ENCODE results near the gene MOV10L1. TPM values are rescaled to one million over a fixed set of nuclear protein-coding genes. Genes with fewer than 3 reads are reported as not detected.

The MOV10L1 gene
- total and polyA plus RNA-seq, 9 of the 15 experiments (the other 6 are each of a cell fraction or from before 2014, with no cell fraction given): 0.06 to 0.43 (median 0.15) TPM

DNA sequence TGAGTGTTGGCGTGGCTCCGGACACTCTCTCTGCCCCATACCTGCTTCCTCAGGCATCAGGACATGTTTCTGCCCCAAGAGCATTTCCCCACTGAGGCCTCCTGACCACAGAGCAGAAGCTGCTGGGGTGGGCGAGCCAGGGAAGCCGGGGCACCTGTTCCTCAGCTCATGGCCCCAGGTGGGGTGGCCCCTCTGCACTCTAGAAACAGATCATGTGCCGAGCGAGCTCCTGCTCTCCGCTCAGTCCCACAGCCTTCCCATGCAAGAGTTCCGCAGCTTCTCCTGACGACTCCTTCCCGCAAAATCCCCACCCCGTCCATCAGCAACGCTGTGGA, 58.3 kb downstream of the MOV10L1 start:
- H3K9me3 ChIP-seq (replicated peaks; ENCODE audit: control insufficient read depth, insufficient read depth, low read depth, low read length): no peaks in the 10 kb centered on the region
- POLR2A ChIA-PET: no interaction called here
- peaks cover 0 to 28% of the 10 kb centered on the region in 2 experiments; a peak in 3 of 5 replicates for H3K27me3 ChIP-seq (ENCODE audit: control insufficient read depth in 2 of 2, insufficient read depth in 2 of 2, low read length in 2 of 2)
- peaks cover 5% of the 10 kb centered on the region; the same call in 1 of the 2 replicates for H4K20me1 ChIP-seq (replicated peaks; ENCODE audit: control insufficient read depth, insufficient read depth, low read length)
- CTCF ChIA-PET (ENCODE audit: low intra/inter-chr PET ratio): interaction anchor here (2.2 kb wide), 1 partner anchor 62 kb away, joined by 12 read pairs; no protein-coding TSS in a partner anchor
- no TSS peak for BruUV-seq (replicated peaks)
- TF ChIP-seq DDX20 (tag; IDR thresholded peaks at IDR 0.05; ENCODE audit: low read depth) (no peak), ZNF780A (CRISPR knock-in tag; IDR thresholded peaks at IDR 0.05) (no peak), ZKSCAN1 (IDR thresholded peaks at IDR 0.05; ENCODE audit: low read depth, low read length) (no peak), OTX1 (CRISPR knock-in tag; IDR thresholded peaks at IDR 0.05) (no peak), PCBP2 (IDR thresholded peaks at IDR 0.05; ENCODE audit: low read depth, low read length, poor library complexity, severe bottlenecking) (no peak), NR4A1 (CRISPR knock-in tag; IDR thresholded peaks at IDR 0.05) (no peak), NR4A1 (tag; IDR thresholded peaks at IDR 0.05) (no peak), FOXJ3 (CRISPR knock-in tag; IDR thresholded peaks at IDR 0.05) (no peak), CC2D1A (IDR thresholded peaks at IDR 0.05) (no peak), SIRT6 (IDR thresholded peaks at IDR 0.05; ENCODE audit: low read depth, low read length) (no peak), SNIP1 (IDR thresholded peaks at IDR 0.05; ENCODE audit: low read depth) (no peak)
- TF ChIP-seq, protein P1, sequence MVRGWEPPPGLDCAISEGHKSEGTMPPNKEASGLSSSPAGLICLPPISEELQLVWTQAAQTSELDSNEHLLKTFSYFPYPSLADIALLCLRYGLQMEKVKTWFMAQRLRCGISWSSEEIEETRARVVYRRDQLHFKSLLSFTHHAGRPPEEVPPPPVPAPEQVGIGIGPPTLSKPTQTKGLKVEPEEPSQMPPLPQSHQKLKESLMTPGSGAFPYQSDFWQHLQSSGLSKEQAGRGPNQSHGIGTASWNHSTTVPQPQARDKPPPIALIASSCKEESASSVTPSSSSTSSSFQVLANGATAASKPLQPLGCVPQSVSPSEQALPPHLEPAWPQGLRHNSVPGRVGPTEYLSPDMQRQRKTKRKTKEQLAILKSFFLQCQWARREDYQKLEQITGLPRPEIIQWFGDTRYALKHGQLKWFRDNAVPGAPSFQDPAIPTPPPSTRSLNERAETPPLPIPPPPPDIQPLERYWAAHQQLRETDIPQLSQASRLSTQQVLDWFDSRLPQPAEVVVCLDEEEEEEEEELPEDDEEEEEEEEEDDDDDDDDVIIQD (CRISPR knock-in tag; IDR thresholded peaks at IDR 0.05): no peak
- TF ChIP-seq, protein P2, sequence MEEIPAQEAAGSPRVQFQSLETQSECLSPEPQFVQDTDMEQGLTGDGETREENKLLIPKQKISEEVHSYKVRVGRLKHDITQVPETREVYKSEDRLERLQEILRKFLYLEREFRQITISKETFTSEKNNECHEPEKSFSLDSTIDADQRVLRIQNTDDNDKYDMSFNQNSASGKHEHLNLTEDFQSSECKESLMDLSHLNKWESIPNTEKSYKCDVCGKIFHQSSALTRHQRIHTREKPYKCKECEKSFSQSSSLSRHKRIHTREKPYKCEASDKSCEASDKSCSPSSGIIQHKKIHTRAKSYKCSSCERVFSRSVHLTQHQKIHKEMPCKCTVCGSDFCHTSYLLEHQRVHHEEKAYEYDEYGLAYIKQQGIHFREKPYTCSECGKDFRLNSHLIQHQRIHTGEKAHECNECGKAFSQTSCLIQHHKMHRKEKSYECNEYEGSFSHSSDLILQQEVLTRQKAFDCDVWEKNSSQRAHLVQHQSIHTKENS (CRISPR knock-in tag; IDR thresholded peaks at IDR 0.05): no peak
- TF ChIP-seq, protein P3, sequence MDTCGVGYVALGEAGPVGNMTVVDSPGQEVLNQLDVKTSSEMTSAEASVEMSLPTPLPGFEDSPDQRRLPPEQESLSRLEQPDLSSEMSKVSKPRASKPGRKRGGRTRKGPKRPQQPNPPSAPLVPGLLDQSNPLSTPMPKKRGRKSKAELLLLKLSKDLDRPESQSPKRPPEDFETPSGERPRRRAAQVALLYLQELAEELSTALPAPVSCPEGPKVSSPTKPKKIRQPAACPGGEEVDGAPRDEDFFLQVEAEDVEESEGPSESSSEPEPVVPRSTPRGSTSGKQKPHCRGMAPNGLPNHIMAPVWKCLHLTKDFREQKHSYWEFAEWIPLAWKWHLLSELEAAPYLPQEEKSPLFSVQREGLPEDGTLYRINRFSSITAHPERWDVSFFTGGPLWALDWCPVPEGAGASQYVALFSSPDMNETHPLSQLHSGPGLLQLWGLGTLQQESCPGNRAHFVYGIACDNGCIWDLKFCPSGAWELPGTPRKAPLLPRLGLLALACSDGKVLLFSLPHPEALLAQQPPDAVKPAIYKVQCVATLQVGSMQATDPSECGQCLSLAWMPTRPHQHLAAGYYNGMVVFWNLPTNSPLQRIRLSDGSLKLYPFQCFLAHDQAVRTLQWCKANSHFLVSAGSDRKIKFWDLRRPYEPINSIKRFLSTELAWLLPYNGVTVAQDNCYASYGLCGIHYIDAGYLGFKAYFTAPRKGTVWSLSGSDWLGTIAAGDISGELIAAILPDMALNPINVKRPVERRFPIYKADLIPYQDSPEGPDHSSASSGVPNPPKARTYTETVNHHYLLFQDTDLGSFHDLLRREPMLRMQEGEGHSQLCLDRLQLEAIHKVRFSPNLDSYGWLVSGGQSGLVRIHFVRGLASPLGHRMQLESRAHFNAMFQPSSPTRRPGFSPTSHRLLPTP (IDR thresholded peaks at IDR 0.05; ENCODE audit: borderline replicate concordance, extremely low read depth, insufficient read length): no peak
- TF ChIP-seq, protein P4, sequence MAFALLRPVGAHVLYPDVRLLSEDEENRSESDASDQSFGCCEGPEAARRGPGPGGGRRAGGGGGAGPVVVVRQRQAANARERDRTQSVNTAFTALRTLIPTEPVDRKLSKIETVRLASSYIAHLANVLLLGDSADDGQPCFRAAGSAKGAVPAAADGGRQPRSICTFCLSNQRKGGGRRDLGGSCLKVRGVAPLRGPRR (CRISPR knock-in tag; IDR thresholded peaks at IDR 0.05): no peak
- TF ChIP-seq, protein P5, sequence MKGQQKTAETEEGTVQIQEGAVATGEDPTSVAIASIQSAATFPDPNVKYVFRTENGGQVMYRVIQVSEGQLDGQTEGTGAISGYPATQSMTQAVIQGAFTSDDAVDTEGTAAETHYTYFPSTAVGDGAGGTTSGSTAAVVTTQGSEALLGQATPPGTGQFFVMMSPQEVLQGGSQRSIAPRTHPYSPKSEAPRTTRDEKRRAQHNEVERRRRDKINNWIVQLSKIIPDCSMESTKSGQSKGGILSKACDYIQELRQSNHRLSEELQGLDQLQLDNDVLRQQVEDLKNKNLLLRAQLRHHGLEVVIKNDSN (CRISPR knock-in tag; IDR thresholded peaks at IDR 0.05): no peak
- ATAC-seq (no peak), DNase-seq (ENCODE audit: extremely low read depth in 1 of 4, low spot score in 3 of 4) (no peak), FAIRE-seq (no peak)
- peaks cover 5 to 54% of the 10 kb centered on the region in 2 experiments; a peak in 4 of 5 replicates for H3K4me1 ChIP-seq (replicated peaks in 1 of 2; ENCODE audit: control insufficient read depth in 2 of 2, insufficient read depth in 2 of 2, low read length in 2 of 2)
- H3K27ac ChIP-seq (ENCODE audit: extremely low read depth, low read depth, low read length): no peak overlapping the region
- H3K4me3 ChIP-seq: no peak overlapping the region
- intact Hi-C loops (cut with micrococcal nuclease): loop anchor here (5.0 to 10.0 kb wide), 2 partner anchors 197 to 544 kb away; partner anchors contain the start of gene PPP6R2
- no peak overlapping the region for H3K9ac ChIP-seq (ENCODE audit: insufficient read depth in 1 of 2, low read depth in 2 of 2, low read length in 2 of 2)
- H3K36me3 ChIP-seq (ENCODE audit: control insufficient read depth, insufficient read depth, low read length): no peaks in the 10 kb centered on the region
- in situ Hi-C loops (cut with MboI): no loop called here
- no peaks in the 10 kb centered on the region for H3K79me2 ChIP-seq (ENCODE audit: control insufficient read depth, insufficient read depth, low read length)
- H3K9me1 ChIP-seq (ENCODE audit: control insufficient read depth, insufficient read depth, low read length): no peaks in the 10 kb centered on the region
- no peak overlapping the region for H2AFZ ChIP-seq (ENCODE audit: low read depth, low read length)
- WGBS (ENCODE audit: insufficient coverage, low coverage, missing lambda C conversion rate): 63% methylated on average over 7 of the region's 12 CpGs
- H3K4me2 ChIP-seq (ENCODE audit: insufficient read depth, low read length): no peak overlapping the region

Data from K562 (cell line).